ENCODE measurements around the gene U2AF2.

DNA sequence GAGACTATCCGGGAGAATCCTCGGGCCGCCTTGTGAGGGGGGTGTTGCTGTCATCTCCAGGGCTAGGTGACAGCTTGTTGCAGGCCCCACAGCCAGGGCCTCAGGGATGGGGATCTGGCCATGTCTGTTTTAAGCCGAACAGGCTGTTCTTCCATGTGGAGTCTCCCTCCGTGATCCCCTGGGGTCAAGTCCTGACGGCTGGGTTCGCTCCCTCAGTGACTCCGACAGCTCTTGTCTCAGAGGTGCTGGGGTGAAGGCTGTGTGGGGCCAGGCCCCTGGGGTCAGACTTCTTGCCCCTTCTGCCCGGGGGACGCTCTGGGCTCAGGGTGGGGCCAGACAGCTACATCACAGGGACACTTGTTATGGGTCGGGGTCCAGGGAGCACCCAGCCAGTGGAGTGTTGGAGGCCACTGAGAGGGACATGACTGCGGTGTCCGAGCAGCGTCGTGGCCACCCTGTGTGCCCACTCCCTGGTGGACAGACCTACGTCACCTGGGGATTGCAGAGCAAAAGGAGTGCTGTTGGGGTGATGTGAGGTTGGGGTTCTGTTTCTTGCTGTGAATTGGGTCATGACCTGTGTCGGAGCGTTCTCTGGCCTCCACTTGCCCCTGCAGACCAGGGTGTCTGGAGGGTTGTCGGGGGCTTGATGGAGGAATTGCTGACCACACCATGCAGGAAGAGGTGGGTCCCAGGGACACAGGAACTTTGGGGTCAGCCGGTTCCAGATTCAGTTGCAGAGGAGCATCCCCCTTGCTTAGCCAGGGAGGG is 41.6 kb downstream of the U2AF2 start:
- TF ChIP-seq EP300 (IDR thresholded peaks at IDR 0.05) = no peak
- TF ChIP-seq TP53 (CRISPR knock-in tag; IDR thresholded peaks at IDR 0.05) = no peak
- TF ChIP-seq, protein P1, sequence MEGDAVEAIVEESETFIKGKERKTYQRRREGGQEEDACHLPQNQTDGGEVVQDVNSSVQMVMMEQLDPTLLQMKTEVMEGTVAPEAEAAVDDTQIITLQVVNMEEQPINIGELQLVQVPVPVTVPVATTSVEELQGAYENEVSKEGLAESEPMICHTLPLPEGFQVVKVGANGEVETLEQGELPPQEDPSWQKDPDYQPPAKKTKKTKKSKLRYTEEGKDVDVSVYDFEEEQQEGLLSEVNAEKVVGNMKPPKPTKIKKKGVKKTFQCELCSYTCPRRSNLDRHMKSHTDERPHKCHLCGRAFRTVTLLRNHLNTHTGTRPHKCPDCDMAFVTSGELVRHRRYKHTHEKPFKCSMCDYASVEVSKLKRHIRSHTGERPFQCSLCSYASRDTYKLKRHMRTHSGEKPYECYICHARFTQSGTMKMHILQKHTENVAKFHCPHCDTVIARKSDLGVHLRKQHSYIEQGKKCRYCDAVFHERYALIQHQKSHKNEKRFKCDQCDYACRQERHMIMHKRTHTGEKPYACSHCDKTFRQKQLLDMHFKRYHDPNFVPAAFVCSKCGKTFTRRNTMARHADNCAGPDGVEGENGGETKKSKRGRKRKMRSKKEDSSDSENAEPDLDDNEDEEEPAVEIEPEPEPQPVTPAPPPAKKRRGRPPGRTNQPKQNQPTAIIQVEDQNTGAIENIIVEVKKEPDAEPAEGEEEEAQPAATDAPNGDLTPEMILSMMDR (IDR thresholded peaks at IDR 0.05) = no peak
- TF ChIP-seq POLR2A (IDR thresholded peaks at IDR 0.05; ENCODE audit: low read length) = no peak
- TF ChIP-seq CHD4 (IDR thresholded peaks at IDR 0.05; ENCODE audit: borderline replicate concordance) = no peak
- TF ChIP-seq BHLHE40 (IDR thresholded peaks at IDR 0.05; ENCODE audit: low read depth, low read length) = no peak
